Measurements from ENCODE around the gene CNDP1. TPM values are rescaled to one million over a fixed set of nuclear protein-coding genes. Genes with fewer than 3 reads are reported as not detected.

Gene CNDP1
- total RNA-seq, 1 donor from 2014 or later: not detected

- peaks cover 3% of the 10 kb centered on the region for H3K36me3 Mint-ChIP-seq (ENCODE audit: low read depth, unreplicated experiment)
- no peaks in the 10 kb centered on the region for H3K9me3 Mint-ChIP-seq (ENCODE audit: unreplicated experiment)
- no peaks in the 10 kb centered on the region for H3K27me3 Mint-ChIP-seq (ENCODE audit: low read depth, unreplicated experiment)
- H3K27ac Mint-ChIP-seq (ENCODE audit: unreplicated experiment): no peak overlapping the region
- Histone ChIP-seq H3K9me3 (ENCODE audit: insufficient read depth, low read depth, low read length) (no peaks in the 10 kb centered on the region), H3K79me2 (ENCODE audit: insufficient read depth, low read length) (peaks cover 60% of the 10 kb centered on the region), H3K9ac (ENCODE audit: low read length) (no peak overlapping the region), H2AFZ (ENCODE audit: low read depth, low read length) (no peak overlapping the region), H4K20me1 (ENCODE audit: insufficient read depth, low read length) (peaks cover 69% of the 10 kb centered on the region), H3K4me3 (ENCODE audit: insufficient read depth, low read depth, low read length) (no peak overlapping the region), H3K4me2 (ENCODE audit: low read length) (no peak overlapping the region), H3K4me1 (ENCODE audit: insufficient read depth, low read length) (no peaks in the 10 kb centered on the region), H3K27me3 (ENCODE audit: insufficient read depth, low read length) (no peaks in the 10 kb centered on the region), H3K36me3 (ENCODE audit: insufficient read depth, low read length) (no peaks in the 10 kb centered on the region), H3K27ac (ENCODE audit: low read depth, low read length) (no peak overlapping the region)
- TF ChIP-seq EZH2 (IDR thresholded peaks at IDR 0.05; ENCODE audit: insufficient read depth, low read length) (no peak), CTCF (IDR thresholded peaks at IDR 0.05; ENCODE audit: insufficient read depth, low read depth, low read length) (no peak)
- DNase-seq (ENCODE audit: low read depth) (no peak), FAIRE-seq (no peak)
- peaks cover 5% of the 10 kb centered on the region for H3K4me1 Mint-ChIP-seq (ENCODE audit: low read depth, unreplicated experiment)
- no peak overlapping the region for H3K4me3 Mint-ChIP-seq (ENCODE audit: unreplicated experiment)
These were observed 83.2 kb downstream of the CNDP1 start for GRCh38 chr18:74617486-74617885.

GRCh38 chr18:74622072-74622471, 87.8 kb downstream of the CNDP1 start:
- H3K4me3 Mint-ChIP-seq (ENCODE audit: unreplicated experiment): no peak overlapping the region
- no peak overlapping the region for H3K4me2 ChIP-seq (ENCODE audit: low read length)
- DNase-seq (ENCODE audit: low read depth) (no peak), FAIRE-seq (no peak)
- peaks cover 81% of the 10 kb centered on the region for H3K79me2 ChIP-seq (ENCODE audit: insufficient read depth, low read length)
- H3K27me3 Mint-ChIP-seq (ENCODE audit: low read depth, unreplicated experiment): no peaks in the 10 kb centered on the region
- no peak overlapping the region for H3K27ac ChIP-seq (ENCODE audit: low read depth, low read length)
- peaks cover 86% of the 10 kb centered on the region for H4K20me1 ChIP-seq (ENCODE audit: insufficient read depth, low read length)
- H3K36me3 Mint-ChIP-seq (ENCODE audit: low read depth, unreplicated experiment): no peaks in the 10 kb centered on the region
- no peak overlapping the region for H3K9ac ChIP-seq (ENCODE audit: low read length)
- H3K4me1 ChIP-seq (ENCODE audit: insufficient read depth, low read length): no peaks in the 10 kb centered on the region
- no peaks in the 10 kb centered on the region for H3K36me3 ChIP-seq (ENCODE audit: insufficient read depth, low read length)
- no peaks in the 10 kb centered on the region for H3K27me3 ChIP-seq (ENCODE audit: insufficient read depth, low read length)
- no peaks in the 10 kb centered on the region for H3K9me3 Mint-ChIP-seq (ENCODE audit: unreplicated experiment)
- no peak for TF ChIP-seq CTCF (IDR thresholded peaks at IDR 0.05; ENCODE audit: insufficient read depth, low read depth, low read length)
- peaks cover 4% of the 10 kb centered on the region for H3K4me1 Mint-ChIP-seq (ENCODE audit: low read depth, unreplicated experiment)
- H3K4me3 ChIP-seq (ENCODE audit: insufficient read depth, low read depth, low read length): no peak overlapping the region
- no peak overlapping the region for H3K27ac Mint-ChIP-seq (ENCODE audit: unreplicated experiment)
- no peak overlapping the region for H2AFZ ChIP-seq (ENCODE audit: low read depth, low read length)
- H3K9me3 ChIP-seq (ENCODE audit: insufficient read depth, low read depth, low read length): no peaks in the 10 kb centered on the region

- FAIRE-seq: no peak
- H3K79me2 ChIP-seq (ENCODE audit: insufficient read depth, low read length): peaks cover 76% of the 10 kb centered on the region
These were observed 88.9 kb downstream of the CNDP1 start for GRCh38 chr18:74623047-74623816.

More at GRCh38 chr18:74623047-74623816, 88.9 kb downstream of the CNDP1 start:
- H3K36me3 ChIP-seq (ENCODE audit: insufficient read depth, low read length): no peaks in the 10 kb centered on the region
- H3K9me3 Mint-ChIP-seq (ENCODE audit: unreplicated experiment): no peaks in the 10 kb centered on the region
- no peaks in the 10 kb centered on the region for H3K4me1 ChIP-seq (ENCODE audit: insufficient read depth, low read length)
- peaks cover 79% of the 10 kb centered on the region for H4K20me1 ChIP-seq (ENCODE audit: insufficient read depth, low read length)
- no peaks in the 10 kb centered on the region for H3K27me3 Mint-ChIP-seq (ENCODE audit: low read depth, unreplicated experiment)
- H3K9ac ChIP-seq (ENCODE audit: low read length): no peak overlapping the region
- no peak overlapping the region for H3K4me3 ChIP-seq (ENCODE audit: insufficient read depth, low read depth, low read length)
- H3K4me1 Mint-ChIP-seq (ENCODE audit: low read depth, unreplicated experiment): peaks cover 4% of the 10 kb centered on the region
- no peak overlapping the region for H2AFZ ChIP-seq (ENCODE audit: low read depth, low read length)
- DNase-seq (ENCODE audit: low read depth): no peak
- no peaks in the 10 kb centered on the region for H3K36me3 Mint-ChIP-seq (ENCODE audit: low read depth, unreplicated experiment)
- no peaks in the 10 kb centered on the region for H3K27me3 ChIP-seq (ENCODE audit: insufficient read depth, low read length)
- no peak overlapping the region for H3K4me3 Mint-ChIP-seq (ENCODE audit: unreplicated experiment)
- no peaks in the 10 kb centered on the region for H3K9me3 ChIP-seq (ENCODE audit: insufficient read depth, low read depth, low read length)
- H3K27ac ChIP-seq (ENCODE audit: low read depth, low read length): no peak overlapping the region
- no peak for TF ChIP-seq EZH2 (IDR thresholded peaks at IDR 0.05; ENCODE audit: insufficient read depth, low read length)
- TF ChIP-seq CTCF (IDR thresholded peaks at IDR 0.05; ENCODE audit: insufficient read depth, low read depth, low read length): peak; percentile 56
- no peak overlapping the region for H3K4me2 ChIP-seq (ENCODE audit: low read length)
- no peak overlapping the region for H3K27ac Mint-ChIP-seq (ENCODE audit: unreplicated experiment)
